ENCODE measurements around the gene POP4. TPM values are rescaled to one million over a fixed set of nuclear protein-coding genes. Genes with fewer than 3 reads are reported as not detected.

Gene POP4
- total RNA-seq, 1 donor from 2014 or later: 37.9 TPM

- Mint-ChIP-seq H3K36me3 (ENCODE audit: unreplicated experiment) (no peaks in the 10 kb centered on the region), H3K27me3 (ENCODE audit: unreplicated experiment) (peaks cover 2% of the 10 kb centered on the region), H3K27ac (ENCODE audit: unreplicated experiment) (no peak overlapping the region), H3K4me3 (ENCODE audit: unreplicated experiment) (no peak overlapping the region), H3K9me3 (ENCODE audit: unreplicated experiment) (peaks cover 2% of the 10 kb centered on the region), H3K4me1 (ENCODE audit: low read depth, unreplicated experiment) (no peaks in the 10 kb centered on the region)
- no peak for DNase-seq
- TF ChIP-seq CTCF (IDR thresholded peaks at IDR 0.05; ENCODE audit: partially characterized antibody, unreplicated experiment): no peak
Measured at GRCh38 chr19:29643361-29643935, 37.4 kb downstream of the POP4 start.

- no peak for TF ChIP-seq CTCF (IDR thresholded peaks at IDR 0.05; ENCODE audit: partially characterized antibody, unreplicated experiment)
- Mint-ChIP-seq H3K4me3 (ENCODE audit: unreplicated experiment) (no peak overlapping the region), H3K4me1 (ENCODE audit: low read depth, unreplicated experiment) (no peaks in the 10 kb centered on the region), H3K36me3 (ENCODE audit: unreplicated experiment) (no peaks in the 10 kb centered on the region), H3K27ac (ENCODE audit: unreplicated experiment) (no peak overlapping the region), H3K27me3 (ENCODE audit: unreplicated experiment) (peaks cover 2% of the 10 kb centered on the region), H3K9me3 (ENCODE audit: unreplicated experiment) (peaks cover 1% of the 10 kb centered on the region)
- DNase-seq: no peak
Measured at GRCh38 chr19:29644210-29644609, 38.1 kb downstream of the POP4 start.

GRCh38 chr19:29645491-29645867 lies 39.4 kb downstream of the POP4 start:
- Mint-ChIP-seq H3K27me3 (ENCODE audit: unreplicated experiment) (peaks cover 2% of the 10 kb centered on the region), H3K9me3 (ENCODE audit: unreplicated experiment) (no peaks in the 10 kb centered on the region), H3K4me1 (ENCODE audit: low read depth, unreplicated experiment) (no peaks in the 10 kb centered on the region), H3K27ac (ENCODE audit: unreplicated experiment) (no peak overlapping the region), H3K4me3 (ENCODE audit: unreplicated experiment) (no peak overlapping the region), H3K36me3 (ENCODE audit: unreplicated experiment) (no peaks in the 10 kb centered on the region)
- DNase-seq: no peak
- no peak for TF ChIP-seq CTCF (IDR thresholded peaks at IDR 0.05; ENCODE audit: partially characterized antibody, unreplicated experiment)

- Mint-ChIP-seq H3K27me3 (ENCODE audit: unreplicated experiment) (peaks cover 2% of the 10 kb centered on the region), H3K36me3 (ENCODE audit: unreplicated experiment) (no peaks in the 10 kb centered on the region), H3K9me3 (ENCODE audit: unreplicated experiment) (no peaks in the 10 kb centered on the region), H3K4me1 (ENCODE audit: low read depth, unreplicated experiment) (no peaks in the 10 kb centered on the region), H3K4me3 (ENCODE audit: unreplicated experiment) (no peak overlapping the region), H3K27ac (ENCODE audit: unreplicated experiment) (no peak overlapping the region)
- TF ChIP-seq CTCF (IDR thresholded peaks at IDR 0.05; ENCODE audit: partially characterized antibody, unreplicated experiment): no peak
- no peak for DNase-seq
Measured at GRCh38 chr19:29645911-29646310, 39.8 kb downstream of the POP4 start.

- Mint-ChIP-seq H3K27ac (ENCODE audit: unreplicated experiment) (no peak overlapping the region), H3K36me3 (ENCODE audit: unreplicated experiment) (no peaks in the 10 kb centered on the region), H3K4me1 (ENCODE audit: low read depth, unreplicated experiment) (no peaks in the 10 kb centered on the region), H3K27me3 (ENCODE audit: unreplicated experiment) (peaks cover 3% of the 10 kb centered on the region), H3K9me3 (ENCODE audit: unreplicated experiment) (no peaks in the 10 kb centered on the region), H3K4me3 (ENCODE audit: unreplicated experiment) (no peak overlapping the region)
- DNase-seq: no peak
- no peak for TF ChIP-seq CTCF (IDR thresholded peaks at IDR 0.05; ENCODE audit: partially characterized antibody, unreplicated experiment)
Measured at GRCh38 chr19:29650772-29651387, 44.8 kb downstream of the POP4 start.
